A549 (cell line): Measurements from ENCODE around the gene HMGN5.

Experiments used
- CTCF ChIP-seq: fragments of >200 bp; sonication (Bioruptor Twin); formaldehyde crosslinking; IDR thresholded peaks from 3 replicates; pipeline ENCODE4 v1.5.1; 2016
- EHMT2 ChIP-seq: fragments of 200-600 bp; sonication (generic); IDR thresholded peaks from 2 replicates; pipeline ENCODE4 v1.6.1; 2016; ENCODE audit warnings: antibody characterized with exemption, low read depth, mild to moderate bottlenecking, moderate library complexity
- RNF2 ChIP-seq: fragments of 200-600 bp; sonication (generic); IDR thresholded peaks from 2 replicates; pipeline ENCODE4 v1.6.1; 2016; ENCODE audit warnings: low read depth, mild to moderate bottlenecking, antibody characterized with exemption, moderate library complexity, borderline replicate concordance
- TP53 ChIP-seq: fragments of 250-450 bp; sonication (Bioruptor Pico); IDR thresholded peaks from 2 replicates; pipeline ENCODE4 v1.5.0; 2021; ENCODE audit warnings: mild to moderate bottlenecking, moderate library complexity
- ZFP36 ChIP-seq: fragments of 450-650 bp; IDR thresholded peaks from 2 replicates; pipeline ENCODE4 v1.6.1; 2014; ENCODE audit warnings: borderline replicate concordance; ENCODE audit not compliant: partially characterized antibody

GRCh38 chrX:81231476-81231875 lies 29.8 kb upstream of the HMGN5 start:
- TF ChIP-seq CTCF: no peak
- no peak for TF ChIP-seq EHMT2
- TF ChIP-seq TP53 (CRISPR knock-in tag): no peak
- no peak for TF ChIP-seq ZFP36
- no peak for TF ChIP-seq RNF2
